Ramos (cell line): Measurements from ENCODE around the gene LRMDA.
"Not testable (repeated sequence)": the region's sequence is repeated elsewhere in the genome, so short reads cannot be mapped to it uniquely, and the experiment has no call there.

ENCODE experiments used
- in situ Hi-C: fragments of 300-500 bp; cut with MboI; formaldehyde crosslinking; loops from one replicate; pipeline ENCODE4 v1.14.3; 2022; ENCODE audit warnings: low sequenced_read_pairs; ENCODE audit not compliant: unreplicated experiment

The LRMDA gene

GRCh38 chr10:76036962-76037361 is 605.5 kb downstream of the LRMDA start:
- in situ Hi-C loops, result no loop called here

DNA sequence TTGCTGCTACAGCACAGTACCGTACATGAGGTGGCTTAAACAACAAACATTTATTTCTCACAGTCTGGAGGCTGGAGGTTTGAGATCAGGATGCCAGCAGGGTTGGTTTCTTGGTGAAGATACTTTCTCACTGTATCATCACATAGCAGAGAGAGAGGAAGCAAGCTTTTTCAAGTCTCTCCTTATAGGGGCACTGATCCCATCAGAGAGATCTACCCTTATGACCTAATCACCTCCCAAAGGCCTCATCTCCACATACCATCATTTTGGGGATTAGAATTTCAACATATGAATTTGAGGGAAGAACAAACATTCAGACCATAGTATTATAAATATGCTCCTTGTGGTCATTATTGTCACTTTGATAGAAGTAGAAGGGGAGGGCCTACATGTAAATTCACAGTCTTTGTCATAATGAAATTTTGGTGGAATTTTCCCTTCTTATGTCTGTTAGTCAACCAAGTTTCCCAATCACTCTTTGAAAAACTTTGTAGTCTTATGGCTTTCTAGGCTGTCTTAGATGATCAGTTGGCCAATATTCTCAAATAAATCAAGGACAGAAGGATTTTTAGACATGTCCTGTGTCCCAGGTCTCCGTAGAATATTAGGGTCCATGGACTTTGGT is 606.2 kb downstream of the LRMDA start:
- in situ Hi-C loops, result no loop called here

GRCh38 chr10:76038696-76039095 is 607.3 kb downstream of the LRMDA start:
- in situ Hi-C loops, result no loop called here

DNA sequence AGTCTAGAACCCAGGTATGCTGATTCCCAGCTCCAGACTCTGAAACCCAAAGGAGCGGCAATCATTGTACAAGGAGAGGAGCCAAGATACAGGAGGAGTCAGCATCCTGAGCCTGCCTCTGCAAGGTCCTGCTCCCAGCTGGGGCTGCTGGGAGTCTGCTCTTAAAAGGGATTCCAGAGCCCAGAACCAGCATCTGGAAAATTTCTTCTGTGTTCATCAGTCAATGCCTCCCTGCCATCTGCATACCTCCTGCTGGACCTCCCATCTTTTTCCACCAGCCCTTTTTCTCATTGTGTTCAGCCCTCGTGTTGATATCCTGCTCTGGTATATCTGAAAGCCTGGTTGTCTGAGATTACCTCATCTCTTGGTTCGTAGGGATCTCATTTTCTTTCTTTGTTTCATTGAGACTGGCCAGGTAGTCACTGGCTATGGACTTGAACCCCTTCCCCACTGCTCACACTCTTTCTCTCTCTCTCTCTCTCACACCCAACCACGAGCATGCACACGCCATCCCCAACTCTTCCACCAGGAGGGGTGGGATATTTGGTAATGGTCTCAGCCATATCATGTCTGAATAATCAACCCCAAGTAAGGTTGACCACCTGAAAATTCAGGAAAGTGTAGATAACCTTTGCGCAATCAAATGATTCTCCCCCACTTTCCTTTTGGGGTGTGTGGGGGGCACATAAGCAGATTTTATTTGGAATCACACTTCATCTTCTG is 608.8 kb downstream of the LRMDA start:
- in situ Hi-C loops, result no loop called here

- in situ Hi-C loops, result no loop called here
These were observed 609.4 kb downstream of the LRMDA start for GRCh38 chr10:76040830-76041220.

DNA sequence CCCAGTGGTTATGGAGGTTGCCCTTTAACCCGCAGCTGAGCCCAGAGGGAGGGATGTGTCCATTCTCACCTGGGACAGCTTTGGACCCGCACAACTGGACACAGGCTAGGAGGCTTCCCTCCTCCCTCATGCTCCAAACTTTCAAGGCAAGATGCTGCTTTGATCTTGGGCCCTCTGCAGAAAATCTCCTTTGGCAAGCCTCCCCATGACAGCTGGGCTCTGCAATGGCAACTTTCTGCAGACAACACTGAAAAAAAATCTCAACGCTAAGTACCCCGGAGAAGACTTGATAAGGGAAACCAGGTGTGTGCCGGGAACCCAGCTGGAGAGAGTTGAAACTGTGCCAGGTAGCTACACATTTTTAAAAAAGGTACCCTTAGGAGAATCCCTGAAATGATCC is 610.1 kb downstream of the LRMDA start:
- in situ Hi-C loops, result no loop called here

- in situ Hi-C loops, result no loop called here
These were observed 611.8 kb downstream of the LRMDA start for GRCh38 chr10:76043261-76043660.

DNA sequence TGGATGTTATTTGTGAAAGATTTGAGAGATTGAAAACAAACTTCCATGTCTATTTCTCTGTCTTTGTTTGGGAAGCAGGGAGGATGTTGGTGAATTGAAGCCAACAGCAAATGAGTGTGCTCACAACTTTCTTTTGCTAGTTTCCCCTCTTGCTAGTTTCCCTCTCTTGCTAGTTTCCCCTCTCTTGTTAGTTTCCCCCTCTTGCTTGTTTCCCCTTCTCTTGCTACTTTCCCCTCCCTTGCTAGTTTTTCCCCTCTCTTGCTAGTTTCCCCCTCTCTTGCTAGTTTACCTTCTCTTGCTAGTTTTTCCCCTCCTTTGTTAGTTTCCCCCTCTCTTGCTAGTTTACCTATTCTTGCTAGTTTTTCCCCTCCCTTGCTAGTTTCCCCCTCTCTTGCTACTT is 613.3 kb downstream of the LRMDA start:
- in situ Hi-C loops, result no loop called here

GRCh38 chr10:76045174-76045573 is 613.8 kb downstream of the LRMDA start:
- in situ Hi-C loops, result no loop called here

DNA sequence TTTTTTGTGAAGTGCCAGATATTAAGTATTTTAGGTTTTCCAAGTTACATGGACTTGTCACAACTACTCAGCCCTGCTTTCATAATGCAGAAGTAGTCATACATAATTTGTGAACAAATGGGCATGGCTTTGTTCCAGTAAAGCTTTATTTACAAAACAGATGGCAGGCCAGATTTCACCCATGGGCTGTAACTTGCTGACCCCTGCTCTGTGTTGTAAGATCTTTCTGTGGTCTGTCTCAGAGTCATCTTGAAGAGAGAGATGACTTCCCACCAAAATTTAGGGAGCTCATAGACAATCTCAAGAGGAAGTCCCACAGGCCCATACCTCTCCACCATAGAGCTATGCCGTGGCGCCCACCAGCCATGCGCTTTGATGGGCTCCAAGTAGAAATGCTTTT is 616.1 kb downstream of the LRMDA start:
- in situ Hi-C loops, result no loop called here

- in situ Hi-C loops, result no loop called here
These were observed 618.3 kb downstream of the LRMDA start for GRCh38 chr10:76049581-76050290.

DNA sequence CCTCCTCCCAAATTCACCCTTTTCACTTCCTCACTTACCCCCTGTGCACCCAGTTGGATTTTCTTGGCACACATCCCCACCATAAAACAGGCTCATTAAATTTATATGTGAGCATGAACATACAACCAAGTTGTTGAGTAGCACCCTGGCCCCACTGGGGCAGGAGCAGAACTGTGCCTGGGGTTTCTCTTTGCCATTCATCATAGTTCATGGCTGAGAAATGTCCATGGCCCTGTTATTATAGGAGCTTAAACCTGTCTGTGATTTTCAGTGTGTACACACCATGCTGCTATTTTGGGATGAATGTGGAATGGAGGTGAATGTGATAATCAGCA is 618.8 kb downstream of the LRMDA start:
- in situ Hi-C loops, result no loop called here

DNA sequence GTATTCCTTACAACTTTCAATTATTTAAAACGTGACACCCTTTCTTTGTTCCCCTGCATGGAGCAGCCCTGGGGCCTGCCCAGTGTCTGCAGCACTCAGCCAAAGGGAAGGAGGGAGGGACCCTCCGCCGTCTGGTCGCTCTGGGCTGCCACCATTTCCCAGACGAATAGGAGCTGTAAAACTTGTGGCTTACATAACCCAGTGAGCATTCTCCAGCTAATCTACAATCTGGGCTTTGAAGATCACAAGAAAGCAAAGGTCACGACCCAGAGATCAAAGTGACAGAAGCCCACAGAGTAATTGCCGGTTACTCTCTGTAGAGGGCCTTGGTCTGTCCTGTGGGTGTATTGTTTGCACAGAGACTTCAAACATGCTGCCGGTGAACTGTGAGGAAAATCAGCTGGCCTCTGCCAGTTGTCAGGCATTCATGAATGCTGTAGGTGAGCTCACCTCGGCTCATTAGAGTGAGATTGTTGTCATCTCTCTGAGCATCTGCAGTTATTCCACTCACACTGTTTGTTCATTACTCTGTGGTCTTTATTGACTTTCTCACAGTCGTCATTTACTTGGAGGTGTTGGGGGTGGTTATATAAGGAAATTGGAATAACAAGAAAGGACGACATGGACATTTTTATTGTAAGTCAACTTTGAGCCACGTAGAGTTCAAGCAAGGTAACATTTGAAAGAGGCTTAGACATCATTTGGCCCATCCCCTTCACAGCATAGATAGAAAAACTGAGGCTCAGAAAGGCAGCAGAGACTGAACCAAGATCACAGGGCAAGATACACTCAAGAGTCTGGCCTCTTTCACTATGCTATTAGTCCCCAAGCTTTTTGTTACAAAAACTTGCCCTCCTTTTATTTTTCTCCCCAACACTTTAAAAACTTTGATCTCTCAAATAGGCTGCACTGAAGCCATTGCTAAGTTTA is 619.8 kb downstream of the LRMDA start:
- in situ Hi-C loops, result no loop called here

- in situ Hi-C loops, result no loop called here
These were observed 621.5 kb downstream of the LRMDA start for GRCh38 chr10:76052682-76053503.

DNA sequence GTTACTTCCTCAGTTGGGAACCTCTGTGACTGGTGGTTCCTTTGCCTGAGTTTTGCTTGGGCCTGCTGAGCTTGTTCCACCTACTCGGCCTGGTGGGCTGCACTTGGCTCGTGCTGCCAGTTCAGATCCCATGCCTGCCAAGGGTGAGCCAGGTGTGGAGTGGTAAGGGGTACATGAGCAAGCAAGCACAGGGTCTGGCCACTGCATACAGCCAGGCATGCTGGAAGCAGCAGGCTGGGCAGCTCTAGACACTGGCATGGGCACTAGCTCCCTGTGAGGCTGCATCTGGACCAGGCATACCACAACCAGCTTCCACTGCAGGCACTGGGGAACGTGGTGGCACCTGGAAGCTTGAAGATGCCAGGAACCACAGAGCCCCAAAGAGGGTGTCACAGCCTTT is 624.0 kb downstream of the LRMDA start:
- in situ Hi-C loops, result no loop called here

DNA sequence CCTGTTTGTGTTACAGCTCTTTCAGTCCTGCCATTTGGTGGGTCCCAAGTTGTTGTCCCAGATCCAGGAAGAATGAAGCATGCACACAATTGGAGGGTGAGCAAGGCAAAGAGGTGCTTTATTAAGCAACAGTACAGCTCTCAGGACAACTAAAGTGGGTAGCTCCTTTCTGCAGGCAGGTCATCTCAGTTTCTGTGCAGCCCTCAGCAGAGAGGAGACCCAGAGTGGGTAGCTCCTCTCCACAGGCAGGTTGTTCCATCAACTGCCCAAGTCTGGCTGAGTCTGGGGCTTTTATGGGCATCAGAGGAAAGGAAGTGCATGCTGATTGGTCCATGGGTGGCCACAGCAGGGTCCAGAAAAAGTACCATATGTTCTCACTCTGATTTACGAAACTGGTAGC is 624.5 kb downstream of the LRMDA start:
- in situ Hi-C loops, result no loop called here

- in situ Hi-C loops, result not testable (repeated sequence)
These were observed 629.6 kb downstream of the LRMDA start for GRCh38 chr10:76060993-76061392.

- in situ Hi-C loops, result no loop called here
These were observed 635.0 kb downstream of the LRMDA start for GRCh38 chr10:76066457-76066856.

DNA sequence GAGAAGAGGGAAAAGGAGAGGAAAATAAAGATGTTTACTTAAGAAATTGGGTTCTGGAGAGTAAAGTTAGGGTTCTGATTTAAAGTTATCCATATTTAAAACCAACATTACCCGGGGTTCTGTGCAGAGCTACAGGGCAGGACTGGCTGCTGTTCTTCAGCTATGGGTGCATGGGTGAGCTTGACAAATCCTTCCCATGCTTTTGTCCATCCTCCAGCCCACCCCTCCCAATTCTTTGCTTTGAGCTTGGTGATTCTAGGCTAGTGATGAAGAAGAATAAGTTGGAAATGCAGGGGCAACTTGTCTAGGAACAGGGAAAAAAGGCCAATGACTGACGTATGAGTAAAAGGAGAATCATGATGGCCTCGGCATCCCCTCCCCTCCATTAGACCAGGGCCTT is 636.0 kb downstream of the LRMDA start:
- in situ Hi-C loops, result no loop called here

DNA sequence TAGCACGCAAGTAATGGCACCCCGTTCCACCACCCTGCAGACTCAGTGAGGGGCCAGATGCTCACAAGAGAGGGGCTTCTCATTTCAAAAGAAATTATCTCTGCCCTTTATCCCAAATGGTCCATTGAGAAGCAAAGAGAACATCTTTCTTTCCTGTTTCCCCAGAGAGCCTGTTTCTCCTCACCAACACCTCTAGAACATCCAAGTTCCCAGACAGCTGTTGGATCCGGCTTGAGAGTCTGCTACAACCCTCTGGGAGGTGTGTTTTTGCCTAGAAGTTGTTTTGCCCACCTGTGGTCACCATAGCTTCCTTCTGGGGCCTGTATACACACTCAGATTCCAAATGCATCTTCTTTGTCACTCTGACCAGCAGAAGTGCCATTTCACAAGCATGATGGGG is 637.4 kb downstream of the LRMDA start:
- in situ Hi-C loops, result no loop called here
